ENCODE results near the gene OR1F1.
A peak's percentile ranks its signal among the peaks of the same experiment; 100 is the strongest.
"Not testable (repeated sequence)": the region's sequence is repeated elsewhere in the genome, so short reads cannot be mapped to it uniquely, and the experiment has no call there.

The OR1F1 gene

GRCh38 chr16:3174618-3175148 is 13.3 kb upstream of the OR1F1 start:
- no peak for TF ChIP-seq POLR2A (IDR thresholded peaks at IDR 0.05; ENCODE audit: low read depth, low read length)
- FAIRE-seq, result no peak

GRCh38 chr16:3175157-3176093 is 12.6 kb upstream of the OR1F1 start:
- no peak for TF ChIP-seq POLR2A (IDR thresholded peaks at IDR 0.05; ENCODE audit: low read depth, low read length)
- peak; percentile 76 for DNase-seq (ENCODE audit: insufficient read length, low spot score)
- no peak for FAIRE-seq

More at GRCh38 chr16:3174618-3175148, 13.3 kb upstream of the OR1F1 start:
- DNase-seq (ENCODE audit: insufficient read length, low spot score), result no peak

GRCh38 chr16:3179651-3180050 is 8.4 kb upstream of the OR1F1 start:
- FAIRE-seq, result no peak
- no peak for DNase-seq (ENCODE audit: insufficient read length, low spot score)
- TF ChIP-seq POLR2A (IDR thresholded peaks at IDR 0.05; ENCODE audit: low read depth, low read length), result no peak

- no peak for FAIRE-seq
- TF ChIP-seq POLR2A (IDR thresholded peaks at IDR 0.05; ENCODE audit: low read depth, low read length), result no peak
- DNase-seq (ENCODE audit: insufficient read length, low spot score), result no peak
Observed at GRCh38 chr16:3180445-3180878, 7.5 kb upstream of the OR1F1 start.

- FAIRE-seq; DNase-seq (ENCODE audit: insufficient read length, low spot score): not testable (repeated sequence)
Observed at GRCh38 chr16:3182293-3182607, 5.8 kb upstream of the OR1F1 start.

GRCh38 chr16:3182608-3183444 is 5.2 kb upstream of the OR1F1 start:
- FAIRE-seq, result no peak
- peak; percentile 66 for DNase-seq (ENCODE audit: insufficient read length, low spot score)
- no peak for TF ChIP-seq POLR2A (IDR thresholded peaks at IDR 0.05; ENCODE audit: low read depth, low read length)

- no peak for FAIRE-seq
- no peak for TF ChIP-seq POLR2A (IDR thresholded peaks at IDR 0.05; ENCODE audit: low read depth, low read length)
- no peak for DNase-seq (ENCODE audit: insufficient read length, low spot score)
Observed at GRCh38 chr16:3183445-3184139, 4.4 kb upstream of the OR1F1 start.

- no peak for DNase-seq (ENCODE audit: insufficient read length, low spot score)
- TF ChIP-seq POLR2A (IDR thresholded peaks at IDR 0.05; ENCODE audit: low read depth, low read length), result no peak
- no peak for FAIRE-seq
Observed at GRCh38 chr16:3186946-3187690, 886 bp upstream of the OR1F1 start.

GRCh38 chr16:3188675-3188924 is 596 bp downstream of the OR1F1 start:
- DNase-seq (ENCODE audit: insufficient read length, low spot score) (no peak), FAIRE-seq (no peak)
- no peak for TF ChIP-seq POLR2A (IDR thresholded peaks at IDR 0.05; ENCODE audit: low read depth, low read length)

GRCh38 chr16:3188925-3189825 is 1.2 kb downstream of the OR1F1 start:
- peak; percentile 48 for DNase-seq (ENCODE audit: insufficient read length, low spot score)
- no peak for FAIRE-seq
- TF ChIP-seq POLR2A (IDR thresholded peaks at IDR 0.05; ENCODE audit: low read depth, low read length), result no peak

GRCh38 chr16:3189869-3190268 is 1.9 kb downstream of the OR1F1 start:
- FAIRE-seq, result no peak
- TF ChIP-seq POLR2A (IDR thresholded peaks at IDR 0.05; ENCODE audit: low read depth, low read length), result no peak
- DNase-seq (ENCODE audit: insufficient read length, low spot score), result no peak

GRCh38 chr16:3190949-3191353 is 2.9 kb downstream of the OR1F1 start:
- no peak for FAIRE-seq
- TF ChIP-seq POLR2A (IDR thresholded peaks at IDR 0.05; ENCODE audit: low read depth, low read length), result no peak
- DNase-seq (ENCODE audit: insufficient read length, low spot score), result no peak
